GM18520 (cell line): Measurements from ENCODE around the gene ACTN3.
"Not testable (repeated sequence)": the region's sequence is repeated elsewhere in the genome, so short reads cannot be mapped to it uniquely, and the experiment has no call there.

ENCODE experiments used
- ATAC-seq: cut with Tn5 transposase; IDR thresholded peaks from one replicate; pipeline ENCODE4 v1.9.1; 2021; ENCODE audit not compliant: unreplicated experiment

The ACTN3 gene

GRCh38 chr11:66595245-66595904 is 48.7 kb downstream of the ACTN3 start:
- no peak for ATAC-seq

GRCh38 chr11:66598993-66599392 is 52.3 kb downstream of the ACTN3 start:
- no peak for ATAC-seq

GRCh38 chr11:66600219-66600618 is 53.5 kb downstream of the ACTN3 start:
- ATAC-seq, result no peak

DNA sequence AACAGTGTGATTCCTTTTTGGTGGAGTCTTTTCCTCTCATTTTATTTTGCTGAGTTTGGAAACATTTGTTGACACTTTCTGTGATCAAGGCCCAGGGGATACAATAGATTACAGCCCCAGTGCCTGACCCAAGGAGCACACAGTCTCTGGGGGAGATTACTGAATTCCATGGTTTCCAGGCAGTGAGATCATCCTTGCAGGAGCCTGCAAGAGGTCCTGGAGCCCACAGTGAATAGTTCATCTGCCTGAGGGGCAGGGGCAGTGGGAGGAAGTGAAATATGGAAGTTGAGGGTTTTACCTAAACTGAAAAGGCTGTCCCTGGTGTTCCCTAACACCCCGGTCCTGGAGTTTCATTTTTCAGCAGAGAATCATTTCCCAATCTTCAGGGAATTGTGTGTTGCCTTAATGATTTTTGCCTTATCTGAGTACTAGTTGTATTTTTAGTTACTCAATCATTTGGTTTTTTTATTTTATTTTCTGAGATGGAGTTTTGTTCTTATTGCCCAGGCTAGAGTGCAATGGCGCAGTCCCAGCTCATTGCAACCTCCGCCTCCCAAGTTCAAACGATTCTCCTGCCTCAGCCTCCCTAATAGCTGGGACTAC is 54.0 kb downstream of the ACTN3 start:
- ATAC-seq, result no peak

- ATAC-seq, result no peak
These were observed 56.4 kb downstream of the ACTN3 start for GRCh38 chr11:66603072-66603471.

DNA sequence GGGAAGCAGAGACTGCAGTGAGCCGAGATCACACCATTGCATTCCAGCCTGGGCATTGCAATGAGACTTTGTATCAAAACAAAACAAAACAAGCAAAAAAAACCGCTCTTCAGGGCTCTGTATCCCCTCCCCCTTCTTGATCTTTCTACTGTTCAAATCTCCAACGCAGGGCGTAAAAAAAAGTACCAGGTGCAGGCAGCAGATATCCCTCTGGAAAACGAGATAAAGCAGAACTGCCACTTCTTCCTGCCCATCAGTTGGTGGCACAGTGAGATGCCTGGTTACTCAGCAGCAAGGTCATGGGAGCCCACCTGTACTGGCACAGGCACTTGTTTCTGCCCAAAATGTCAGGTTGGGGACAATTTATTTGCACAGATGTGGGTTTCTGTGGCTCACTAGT is 57.5 kb downstream of the ACTN3 start:
- no peak for ATAC-seq

- not testable (repeated sequence) for ATAC-seq
These were observed 59.9 kb downstream of the ACTN3 start for GRCh38 chr11:66606608-66607007.

- ATAC-seq, result no peak
These were observed 60.6 kb downstream of the ACTN3 start for GRCh38 chr11:66607126-66607834.

DNA sequence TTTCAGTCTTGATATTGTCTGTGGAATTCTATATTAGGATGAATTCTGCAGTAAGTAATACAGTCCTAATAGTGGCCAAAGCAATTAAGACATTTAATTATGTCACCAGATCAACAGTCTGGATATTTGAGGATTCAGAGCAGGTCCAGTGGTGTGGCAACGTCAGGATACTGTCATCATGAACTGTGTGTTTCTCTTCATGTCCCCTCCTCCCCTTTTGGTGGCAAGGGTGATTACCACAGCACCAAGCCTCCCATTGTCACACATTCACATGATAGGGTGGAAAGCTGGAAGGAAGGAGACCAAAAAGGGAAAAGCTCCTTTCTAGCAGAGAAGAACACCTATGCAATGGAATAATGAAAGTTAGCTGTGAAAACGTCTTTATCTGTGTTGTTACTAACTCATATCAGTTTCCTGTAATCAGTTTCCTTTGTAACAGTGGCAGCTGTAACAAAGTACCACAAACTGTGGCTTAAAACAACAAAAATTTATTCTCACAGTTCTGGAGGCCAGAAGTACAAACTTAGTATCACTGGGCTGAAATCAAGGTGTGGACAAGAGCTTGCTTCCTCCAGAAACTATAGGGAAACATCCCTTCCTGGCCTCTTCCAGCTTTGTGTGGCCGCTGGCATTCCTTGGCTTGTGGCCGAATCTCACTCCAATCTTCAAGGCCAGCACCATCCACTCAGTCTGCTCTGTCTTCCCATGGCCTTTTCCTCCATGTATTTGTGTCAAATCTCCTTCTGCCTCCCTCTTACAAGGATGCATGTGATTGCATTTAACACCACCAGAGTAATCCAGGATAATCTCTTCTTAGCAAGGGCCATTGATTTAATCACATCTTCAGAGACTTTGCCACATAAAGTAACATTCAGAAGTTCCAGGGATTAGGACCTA is 63.3 kb downstream of the ACTN3 start:
- ATAC-seq, result no peak

DNA sequence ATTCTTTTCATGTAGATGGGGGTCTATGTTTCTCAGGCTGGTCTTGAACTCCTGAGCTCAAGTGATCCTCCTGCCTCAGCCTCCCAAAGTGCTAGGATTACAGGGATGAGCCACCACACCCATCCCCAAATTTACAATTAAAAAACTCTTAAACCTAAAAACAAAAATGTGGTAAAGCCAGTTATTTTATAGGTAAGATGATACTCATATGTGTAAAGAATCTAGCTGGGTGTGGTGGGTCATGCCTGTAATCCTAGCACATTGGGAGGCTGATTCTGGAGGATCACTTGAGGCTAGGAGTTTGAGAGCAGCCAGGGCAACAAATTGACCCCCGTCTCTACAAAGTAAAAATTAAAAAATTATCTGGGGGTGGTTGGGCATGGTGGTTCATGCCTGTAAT is 65.8 kb downstream of the ACTN3 start:
- no peak for ATAC-seq
